Measurements from ENCODE around the gene TOMM5. TPM values are rescaled to one million over a fixed set of nuclear protein-coding genes. Genes with fewer than 3 reads are reported as not detected.

TOMM5 gene
- total and polyA plus RNA-seq, 2 of the 13 experiments (the other 11 are each of a cell fraction or from before 2014, with no cell fraction given) = 147 to 315 TPM

DNA sequence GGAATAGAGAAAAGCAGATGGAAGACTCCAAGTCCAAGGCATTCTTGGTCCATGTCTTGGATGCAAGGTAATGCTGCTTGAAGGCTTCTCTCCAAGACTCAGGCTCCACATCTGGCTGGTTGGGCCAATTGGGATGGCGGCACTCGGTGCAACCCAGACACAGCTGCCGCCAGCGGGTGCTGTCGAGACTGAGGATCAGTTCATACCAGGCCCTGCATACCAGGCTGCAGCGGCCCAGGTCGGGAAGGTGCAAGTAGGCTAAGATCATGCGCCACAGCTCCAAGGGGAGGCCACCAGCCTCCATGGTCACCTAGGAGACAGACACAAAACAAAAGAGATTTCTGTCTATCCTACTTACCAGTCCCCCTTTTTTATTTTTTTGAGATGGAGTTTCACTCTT lies 50.9 kb downstream of the TOMM5 start:
- in situ Hi-C loops (cut with HindIII; ENCODE audit: extremely low pct_ligation_motif_present, low pct_unique_long_range_greater_than_20kb) = no loop called here
- Histone ChIP-seq H3K9me3 (ENCODE audit: low read length) (no peaks in the 10 kb centered on the region), H3K4me1 (ENCODE audit: insufficient read depth, low read length) (no peaks in the 10 kb centered on the region), H3K79me2 (ENCODE audit: insufficient read depth, low read length) (no peaks in the 10 kb centered on the region), H3K9ac (ENCODE audit: insufficient read depth, low read depth, low read length) (no peak overlapping the region), H4K20me1 (ENCODE audit: insufficient read depth, low read length) (no peaks in the 10 kb centered on the region), H2AFZ (ENCODE audit: low read length) (no peak overlapping the region), H3K27ac (ENCODE audit: extremely low read length, insufficient read depth, low read length) (no peak overlapping the region), H3K27me3 (ENCODE audit: control insufficient read depth in 1 of 2, insufficient read depth in 2 of 2, low read length in 2 of 2) (no peaks in the 10 kb centered on the region), H3K36me3 (replicated peaks in 1 of 2; ENCODE audit: control insufficient read depth in 1 of 2, insufficient read depth in 2 of 2, low read length in 2 of 2) (peaks cover 3 to 4% of the 10 kb centered on the region in 2 experiments; a peak in 2 of 5 replicates), H3K4me2 (ENCODE audit: low read depth, low read length) (no peak overlapping the region), H3K4me3 (replicated peaks in 1 of 3; ENCODE audit: insufficient read depth in 1 of 3, low read depth in 2 of 3, low read length in 3 of 3) (no peak overlapping the region)
- ChIA-PET POLR2A (interaction anchor here (0.6 kb wide), 1 partner anchor 8 kb away, joined by 3 read pairs; no protein-coding TSS in a partner anchor), CTCF (ENCODE audit: low intra/inter-chr PET ratio, low total read pairs) (no interaction called here)
- WGBS (ENCODE audit: low lambda C conversion rate) = 100% methylated on average over 6 of the region's 8 CpGs
- no peak for DNase-seq (ENCODE audit: low spot score)
- no peak for FAIRE-seq
- intact Hi-C loops (cut with micrococcal nuclease; ENCODE audit: unreplicated experiment) = no loop called here
- TF ChIP-seq RORA (CRISPR knock-in tag; IDR thresholded peaks at IDR 0.05) (no peak), SNRNP70 (IDR thresholded peaks at IDR 0.05; ENCODE audit: low read depth, low read length) (no peak), FOXJ3 (CRISPR knock-in tag; IDR thresholded peaks at IDR 0.05; ENCODE audit: borderline replicate concordance) (no peak), MLX (CRISPR knock-in tag; IDR thresholded peaks at IDR 0.05) (no peak), MIER2 (CRISPR knock-in tag; IDR thresholded peaks at IDR 0.05) (no peak), ZNF83 (CRISPR knock-in tag; IDR thresholded peaks at IDR 0.05; ENCODE audit: borderline replicate concordance) (no peak)
- TF ChIP-seq, protein P1, sequence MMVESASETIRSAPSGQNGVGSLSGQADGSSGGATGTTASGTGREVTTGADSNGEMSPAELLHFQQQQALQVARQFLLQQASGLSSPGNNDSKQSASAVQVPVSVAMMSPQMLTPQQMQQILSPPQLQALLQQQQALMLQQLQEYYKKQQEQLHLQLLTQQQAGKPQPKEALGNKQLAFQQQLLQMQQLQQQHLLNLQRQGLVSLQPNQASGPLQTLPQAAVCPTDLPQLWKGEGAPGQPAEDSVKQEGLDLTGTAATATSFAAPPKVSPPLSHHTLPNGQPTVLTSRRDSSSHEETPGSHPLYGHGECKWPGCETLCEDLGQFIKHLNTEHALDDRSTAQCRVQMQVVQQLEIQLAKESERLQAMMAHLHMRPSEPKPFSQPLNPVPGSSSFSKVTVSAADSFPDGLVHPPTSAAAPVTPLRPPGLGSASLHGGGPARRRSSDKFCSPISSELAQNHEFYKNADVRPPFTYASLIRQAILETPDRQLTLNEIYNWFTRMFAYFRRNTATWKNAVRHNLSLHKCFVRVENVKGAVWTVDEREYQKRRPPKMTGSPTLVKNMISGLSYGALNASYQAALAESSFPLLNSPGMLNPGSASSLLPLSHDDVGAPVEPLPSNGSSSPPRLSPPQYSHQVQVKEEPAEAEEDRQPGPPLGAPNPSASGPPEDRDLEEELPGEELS (CRISPR knock-in tag; IDR thresholded peaks at IDR 0.05) = no peak
- BruUV-seq (replicated peaks) = no TSS peak
- no peak for ATAC-seq

All from HepG2 (cell line).